HG03342 (cell line): Measurements from ENCODE around the gene PACC1.
"Not testable (repeated sequence)": the region's sequence is repeated elsewhere in the genome, so short reads cannot be mapped to it uniquely, and the experiment has no call there.

Experiments
- ATAC-seq: cut with Tn5 transposase; IDR thresholded peaks from one replicate; pipeline ENCODE4 v1.9.1; 2021; ENCODE audit warnings: mild to moderate bottlenecking, moderate library complexity; ENCODE audit not compliant: unreplicated experiment

The PACC1 gene

DNA sequence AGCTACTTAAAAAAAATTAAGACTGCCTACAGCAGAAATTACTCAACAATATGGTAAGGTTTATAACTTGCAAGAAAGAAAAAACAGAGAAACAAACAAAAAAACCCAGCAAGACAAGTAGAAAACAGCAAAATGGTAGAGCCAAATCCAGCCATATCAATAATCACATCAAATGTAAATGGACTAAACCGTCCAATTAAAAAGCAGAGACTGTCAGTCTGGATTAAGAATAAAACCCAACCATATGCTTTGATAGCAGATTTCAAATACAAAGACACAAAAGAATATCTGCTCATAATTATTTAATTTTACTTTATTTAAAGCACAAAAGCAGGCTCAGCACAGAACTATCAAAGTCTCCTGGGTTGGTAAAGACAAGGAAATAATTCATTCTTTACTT is 17.5 kb downstream of the PACC1 start:
- no peak for ATAC-seq

DNA sequence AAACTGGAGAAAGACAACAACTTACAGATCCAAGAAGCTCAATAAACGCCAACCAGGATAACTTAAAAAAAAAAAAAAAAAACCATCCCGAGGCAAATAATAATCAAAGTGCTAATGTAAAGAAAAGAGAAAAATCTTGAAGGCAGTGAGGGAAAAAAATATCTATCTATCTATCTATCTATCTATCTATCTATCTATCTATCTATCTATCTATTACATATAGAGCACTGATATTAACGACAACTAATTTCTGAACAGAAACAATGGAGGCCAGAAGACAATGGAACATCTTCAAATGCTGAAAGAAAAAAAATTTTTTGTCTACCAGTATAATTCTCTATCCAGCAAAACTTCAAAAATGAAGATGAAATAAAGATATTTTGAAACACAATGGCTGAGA is 18.0 kb downstream of the PACC1 start:
- no peak for ATAC-seq

DNA sequence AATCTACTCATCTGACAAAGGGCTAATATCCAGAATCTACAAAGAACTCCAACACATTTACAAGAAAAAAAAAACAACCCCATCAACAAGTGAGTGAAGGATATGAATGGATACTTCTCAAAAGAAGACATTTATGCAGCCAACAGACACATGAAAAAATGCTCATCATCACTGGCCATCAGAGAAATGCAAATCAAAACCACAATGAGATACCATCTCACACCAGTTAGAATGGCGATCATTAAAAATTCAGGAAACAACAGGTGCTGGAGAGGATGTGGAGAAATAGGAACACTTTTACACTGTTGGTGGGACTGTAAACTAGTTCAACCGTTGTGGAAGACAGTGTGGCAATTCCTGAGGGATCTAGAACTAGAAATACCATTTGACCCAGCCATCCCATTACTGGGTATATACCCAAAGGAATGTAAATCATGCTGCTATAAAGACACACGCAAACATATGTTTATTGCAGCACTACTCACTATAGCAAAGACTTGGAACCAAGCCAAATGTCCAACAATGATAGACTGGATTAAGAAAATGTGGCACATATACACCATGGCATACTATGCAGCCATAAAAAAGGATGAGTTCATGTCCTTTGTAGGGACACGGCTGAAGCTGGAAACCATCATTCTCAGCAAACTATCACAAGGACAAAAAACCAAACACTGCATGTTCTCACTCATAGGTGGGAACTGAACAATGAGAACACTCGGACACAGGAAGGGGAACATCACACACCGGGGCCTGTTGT is 18.8 kb downstream of the PACC1 start:
- not testable (repeated sequence) for ATAC-seq

DNA sequence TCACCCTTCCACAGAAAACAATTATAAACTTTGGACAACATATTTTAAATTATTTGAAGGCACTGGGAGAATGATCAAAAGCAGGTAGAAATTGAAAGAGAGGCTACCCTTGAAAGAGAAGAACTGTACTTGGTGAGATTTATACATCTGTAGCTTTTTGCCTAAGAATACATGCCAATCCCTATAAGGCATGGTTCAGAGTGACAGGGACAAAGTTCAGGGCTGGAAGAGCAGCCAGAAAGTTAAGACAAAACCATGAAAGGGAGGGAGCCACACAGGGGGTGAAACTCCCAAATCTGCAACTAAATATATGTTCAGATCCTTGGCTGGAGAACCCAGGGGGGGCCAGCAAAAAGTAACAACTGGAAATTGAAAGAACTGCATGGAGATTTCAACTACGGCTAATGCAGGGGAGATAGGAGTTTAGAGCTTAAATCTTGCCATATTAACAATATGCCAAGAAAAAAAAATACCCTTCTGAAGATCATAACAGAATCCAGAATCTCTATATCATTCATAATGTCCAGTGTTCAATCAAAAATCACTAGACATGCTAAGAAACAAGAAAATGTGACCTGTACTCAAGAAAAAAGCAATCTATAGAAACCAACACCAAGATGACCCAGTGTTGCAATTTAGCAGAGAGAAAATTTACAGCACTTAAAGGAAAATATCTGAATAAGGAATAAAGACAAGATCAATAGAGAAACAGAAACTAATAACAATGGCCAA is 25.5 kb downstream of the PACC1 start:
- ATAC-seq: no peak

DNA sequence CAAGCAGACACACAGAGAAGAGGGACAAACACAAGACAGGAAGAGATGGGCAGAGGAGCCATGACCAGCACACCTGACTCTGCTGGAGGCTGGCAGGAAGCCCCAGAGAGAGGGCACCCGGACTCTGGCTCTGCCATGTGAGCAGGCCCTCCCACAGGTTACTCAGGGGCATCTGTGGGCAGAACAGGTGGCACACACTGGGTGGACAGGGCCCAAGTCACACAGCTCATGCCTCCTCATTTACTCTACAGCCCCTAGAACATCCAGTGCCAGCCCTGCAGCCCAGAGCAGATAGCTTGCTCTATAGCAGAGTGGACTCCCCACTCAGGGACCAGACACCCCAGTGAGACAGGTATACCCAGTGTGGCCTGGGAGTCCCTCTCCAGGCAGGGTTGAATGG is 28.7 kb downstream of the PACC1 start:
- ATAC-seq: no peak

DNA sequence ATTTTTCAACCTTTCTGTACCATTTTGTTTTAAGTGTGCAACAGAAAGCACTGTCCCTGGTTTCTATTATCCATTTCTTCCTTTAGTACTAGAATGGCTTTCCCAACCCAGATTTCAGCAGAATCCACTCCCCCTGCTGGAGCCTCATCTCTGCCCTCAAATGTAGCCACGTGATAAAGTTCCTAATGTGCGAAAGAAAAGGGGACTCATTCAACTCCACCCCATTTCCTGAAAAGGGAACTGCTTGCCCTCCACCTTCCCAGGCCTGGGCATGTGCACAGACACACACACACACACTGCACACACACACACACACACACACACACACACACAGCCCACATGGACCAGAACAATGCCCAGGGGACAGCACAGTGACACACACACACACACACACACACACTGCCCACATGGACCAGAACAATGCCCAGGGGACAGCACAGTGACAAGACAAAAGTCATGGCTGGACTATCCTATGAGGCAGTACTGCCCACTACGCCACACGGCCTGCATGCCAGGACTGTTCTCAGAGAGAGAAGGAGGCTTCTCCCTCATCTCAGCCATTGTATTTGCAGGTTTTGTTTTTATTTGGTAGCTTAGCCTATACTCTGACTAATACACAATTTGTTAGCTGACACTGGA is 33.2 kb downstream of the PACC1 start:
- no peak for ATAC-seq

DNA sequence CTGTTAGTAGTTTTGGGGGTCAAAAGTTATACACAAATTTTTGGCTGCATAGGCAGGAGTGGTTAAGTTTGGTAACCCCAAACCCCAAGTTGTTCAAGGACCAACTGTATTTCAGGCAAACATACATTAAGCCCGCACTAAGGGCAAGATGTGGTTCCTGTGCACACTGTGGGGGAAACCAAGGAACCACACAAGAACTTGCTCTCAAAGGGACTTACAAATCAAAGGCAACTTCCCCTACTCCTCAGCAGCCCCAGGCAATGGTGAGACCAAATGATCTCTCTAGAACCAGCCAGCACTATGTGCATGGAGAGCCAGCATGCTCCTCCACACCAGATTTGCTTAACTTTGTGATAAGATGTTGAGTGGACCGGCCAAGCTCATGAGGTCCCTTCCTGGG is 35.3 kb downstream of the PACC1 start:
- no peak for ATAC-seq

DNA sequence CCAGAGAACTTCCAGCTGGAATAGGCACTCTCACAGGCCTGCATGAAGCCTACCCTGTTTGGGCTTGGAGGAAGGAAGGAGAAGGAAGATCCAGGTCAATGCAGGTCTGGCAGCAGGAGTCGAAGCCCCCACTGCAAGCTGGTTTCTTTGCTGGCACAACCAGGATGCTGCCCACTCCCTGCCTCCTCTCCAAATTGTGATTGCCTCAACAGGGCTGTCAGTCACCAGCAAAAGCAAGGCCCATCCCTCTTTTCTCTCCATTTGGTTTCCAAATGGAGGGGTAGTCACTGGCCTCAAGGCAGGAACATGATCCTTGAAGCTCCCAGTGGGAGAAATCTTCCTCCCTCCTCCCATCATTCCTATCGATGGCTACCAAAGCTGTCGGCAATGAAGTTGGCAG is 37.0 kb downstream of the PACC1 start:
- ATAC-seq: no peak

DNA sequence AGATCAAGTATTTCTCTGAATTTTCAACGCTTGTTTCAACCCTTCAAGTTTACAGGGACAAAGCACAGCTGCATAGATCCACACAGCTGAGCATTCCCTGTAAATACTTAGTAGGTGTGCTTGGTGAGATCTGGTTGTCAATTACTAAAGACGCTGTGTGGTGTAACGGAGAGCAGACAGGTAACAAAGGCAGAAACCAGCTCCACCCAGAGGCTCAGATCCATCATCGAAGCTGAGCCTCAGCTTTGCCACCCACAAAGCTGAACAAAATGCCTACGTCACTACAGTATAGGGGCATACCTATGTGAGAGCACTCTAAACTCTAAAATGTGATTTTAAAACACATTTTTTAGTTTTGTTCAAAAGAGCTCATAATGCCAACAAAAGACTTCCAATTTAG is 38.7 kb downstream of the PACC1 start:
- no peak for ATAC-seq

DNA sequence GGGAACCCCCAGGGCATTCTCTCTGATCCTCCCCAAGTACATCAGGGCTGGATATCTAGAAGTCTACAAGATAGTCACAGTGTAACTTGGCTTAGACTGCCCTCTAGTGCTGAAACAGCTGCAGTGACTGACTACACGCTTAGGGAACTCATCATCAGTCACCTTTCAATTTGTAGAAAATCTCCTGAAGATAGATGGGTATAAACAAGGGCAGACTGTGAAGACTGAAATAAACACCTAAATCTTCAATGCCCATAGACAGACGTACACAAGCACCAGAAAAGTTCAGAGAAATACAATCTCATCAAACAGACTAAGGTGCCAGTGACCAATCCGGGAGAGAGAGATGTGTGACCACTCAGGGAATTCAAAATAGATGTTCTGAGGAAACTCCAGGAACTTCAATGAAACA is 46.6 kb downstream of the PACC1 start:
- ATAC-seq: peak; percentile 95

DNA sequence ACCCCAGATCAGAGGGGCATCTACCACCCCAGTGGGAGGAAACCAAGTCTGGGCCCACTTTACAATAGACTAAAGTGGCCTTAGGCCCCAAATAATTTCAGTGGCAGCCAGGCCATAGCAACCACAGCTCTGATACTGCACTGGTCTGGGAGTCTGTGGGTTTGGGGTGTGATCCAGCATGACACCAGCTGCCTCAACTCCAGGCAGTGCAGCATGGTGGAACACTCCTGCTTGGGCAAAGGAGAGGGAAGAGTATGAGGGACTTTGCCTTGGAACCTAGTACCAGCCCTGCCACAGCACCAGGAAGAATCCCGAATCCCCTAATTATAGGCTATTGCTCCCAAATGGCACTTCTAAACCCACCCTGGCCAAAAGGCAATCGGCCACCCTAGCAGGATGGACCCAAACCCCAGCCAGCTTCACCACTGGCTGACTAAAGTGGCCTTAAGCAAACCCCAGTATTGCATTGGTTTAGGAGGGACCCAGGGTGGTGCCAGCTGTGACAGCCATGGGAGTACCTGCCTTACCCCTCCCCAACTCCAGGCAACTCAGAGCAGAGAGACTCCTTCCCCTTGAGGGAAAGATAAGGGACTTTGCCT is 47.1 kb downstream of the PACC1 start:
- ATAC-seq: no peak

DNA sequence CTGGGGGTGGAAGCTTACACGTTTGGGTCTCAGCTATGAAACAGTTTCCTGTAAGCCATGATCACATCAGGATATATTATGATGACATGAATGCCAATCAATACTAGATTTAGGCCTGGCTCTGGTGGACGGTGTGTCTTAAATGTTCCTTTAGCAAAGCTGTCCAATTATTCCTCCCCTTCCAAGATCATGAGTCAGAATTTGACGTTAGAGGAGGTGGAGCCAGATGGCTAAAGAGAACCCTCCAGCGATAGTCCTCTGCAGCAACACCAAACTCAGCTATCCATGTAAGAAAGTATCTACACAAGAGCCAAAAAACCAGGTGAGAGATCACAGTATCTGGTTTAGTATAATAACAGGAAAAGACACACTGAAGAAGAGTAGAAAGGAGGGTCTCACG is 47.8 kb downstream of the PACC1 start:
- no peak for ATAC-seq

DNA sequence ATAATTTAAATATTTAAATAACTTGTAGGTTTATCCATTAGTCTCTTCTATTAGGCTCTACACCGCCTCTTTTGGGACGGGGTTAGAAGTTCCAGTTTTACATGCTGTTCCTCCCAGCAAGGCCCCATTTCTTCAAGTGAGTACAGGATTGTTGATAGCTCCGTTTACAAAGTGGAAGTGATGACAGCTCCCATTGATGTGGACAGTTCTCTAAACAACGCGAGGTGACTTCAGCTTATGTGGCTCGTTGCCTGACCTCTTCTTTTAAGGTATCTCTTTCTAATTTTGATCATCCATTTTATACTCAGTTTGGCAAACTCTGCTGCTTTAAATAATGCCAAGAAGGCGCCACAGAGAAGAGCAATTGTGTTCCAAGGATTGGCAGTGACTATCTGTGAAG is 49.7 kb downstream of the PACC1 start:
- no peak for ATAC-seq

DNA sequence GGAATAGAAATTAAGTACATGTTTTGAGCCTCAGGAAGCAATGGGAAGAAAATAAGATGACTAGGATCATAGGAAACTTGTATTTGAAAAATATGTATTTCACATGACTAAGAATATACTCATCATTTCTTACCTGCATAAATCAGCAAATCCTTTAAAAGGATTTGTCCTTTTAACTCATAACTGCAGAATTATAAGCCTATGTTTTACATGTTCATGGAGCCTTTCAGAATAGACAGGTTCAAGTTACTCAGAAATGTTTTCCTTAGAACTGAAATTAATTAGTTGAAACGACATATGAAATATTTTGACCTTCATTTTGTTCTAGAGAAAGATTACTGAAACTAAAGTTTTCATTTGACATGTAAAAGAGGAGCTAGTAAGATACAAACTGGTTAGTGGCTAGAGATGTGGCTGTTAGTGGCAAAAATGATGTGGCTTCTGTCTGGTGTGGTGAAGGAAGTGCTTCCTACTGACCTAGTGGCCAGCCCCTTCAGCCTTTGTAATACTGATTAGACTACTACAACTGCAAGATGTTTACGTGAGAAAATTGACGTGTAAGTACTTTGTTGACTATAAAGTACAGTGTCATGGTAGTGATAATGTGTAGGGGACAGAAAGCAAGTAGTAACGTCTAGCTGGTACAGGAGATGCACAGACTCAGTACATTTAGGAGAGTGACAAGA is 54.7 kb downstream of the PACC1 start:
- no peak for ATAC-seq

DNA sequence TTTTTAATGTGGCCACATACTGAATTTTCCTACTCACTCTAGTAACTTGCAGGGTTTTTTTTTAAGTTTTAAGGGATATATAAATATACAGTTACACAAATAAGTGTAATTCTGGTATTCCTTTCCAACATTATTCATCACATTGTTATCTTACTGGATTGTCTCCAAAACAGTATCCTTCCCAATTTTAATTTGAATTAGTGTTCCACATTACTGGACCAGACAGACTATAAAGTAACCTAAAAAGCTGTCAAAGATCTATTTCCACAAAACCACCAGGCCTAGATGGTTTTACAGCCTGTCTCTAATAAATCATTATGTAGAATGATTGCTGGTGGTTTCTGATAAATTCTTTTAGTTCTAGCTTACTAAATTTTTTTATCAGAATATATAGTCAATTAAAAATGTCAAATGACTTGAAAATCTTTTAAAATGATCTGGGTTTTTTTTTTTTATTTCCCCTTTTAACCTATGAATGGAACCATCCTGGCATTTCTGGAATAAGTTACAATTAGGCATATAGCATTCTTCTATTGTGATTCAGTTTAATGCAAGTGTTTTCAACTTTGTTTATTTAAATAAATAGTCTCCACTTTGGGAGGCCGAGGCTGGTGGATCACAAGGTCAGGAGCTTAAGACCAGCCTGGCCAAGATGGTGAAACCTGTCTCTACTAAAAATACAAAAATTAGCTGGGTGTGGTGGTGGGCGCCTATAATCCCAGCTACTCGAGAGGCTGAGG is 59.3 kb downstream of the PACC1 start:
- ATAC-seq: no peak

DNA sequence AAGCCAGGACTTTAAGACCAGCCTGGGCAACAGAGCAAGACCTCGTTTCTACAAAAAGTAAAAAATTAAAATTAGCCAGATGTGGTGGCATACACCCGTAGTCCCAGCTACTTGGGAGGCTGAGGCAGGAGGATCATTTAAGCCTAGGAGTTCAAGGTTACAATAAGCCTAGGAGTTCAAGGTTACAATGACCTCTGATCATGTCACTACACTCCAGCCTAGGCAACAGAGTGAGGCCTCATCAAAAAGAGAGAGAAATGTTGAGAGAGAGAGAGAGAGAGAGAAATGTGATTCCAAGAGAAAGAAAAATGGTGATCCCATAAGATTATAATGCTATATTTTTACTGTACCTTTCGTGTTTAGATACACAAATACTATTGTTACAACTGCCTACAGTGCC is 60.2 kb downstream of the PACC1 start:
- ATAC-seq: no peak

DNA sequence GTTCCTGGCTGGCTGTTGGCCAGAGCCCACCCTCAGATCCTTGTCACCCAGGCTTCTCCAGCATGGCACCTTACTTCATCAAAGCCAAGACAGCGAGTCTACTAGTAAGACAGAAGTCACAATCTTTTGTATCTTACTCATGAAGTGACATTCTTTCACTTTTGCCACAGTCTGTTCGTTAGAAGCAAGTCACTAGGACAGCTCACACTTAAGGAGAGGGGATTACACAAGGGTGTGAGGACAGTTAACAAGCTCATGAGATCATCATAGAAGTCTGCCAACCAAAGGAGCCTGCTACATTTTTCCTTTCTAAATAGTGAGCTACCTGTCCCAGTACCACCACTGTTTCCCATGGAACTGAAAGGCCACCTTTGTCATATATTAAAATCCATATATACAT is 61.5 kb downstream of the PACC1 start:
- no peak for ATAC-seq

DNA sequence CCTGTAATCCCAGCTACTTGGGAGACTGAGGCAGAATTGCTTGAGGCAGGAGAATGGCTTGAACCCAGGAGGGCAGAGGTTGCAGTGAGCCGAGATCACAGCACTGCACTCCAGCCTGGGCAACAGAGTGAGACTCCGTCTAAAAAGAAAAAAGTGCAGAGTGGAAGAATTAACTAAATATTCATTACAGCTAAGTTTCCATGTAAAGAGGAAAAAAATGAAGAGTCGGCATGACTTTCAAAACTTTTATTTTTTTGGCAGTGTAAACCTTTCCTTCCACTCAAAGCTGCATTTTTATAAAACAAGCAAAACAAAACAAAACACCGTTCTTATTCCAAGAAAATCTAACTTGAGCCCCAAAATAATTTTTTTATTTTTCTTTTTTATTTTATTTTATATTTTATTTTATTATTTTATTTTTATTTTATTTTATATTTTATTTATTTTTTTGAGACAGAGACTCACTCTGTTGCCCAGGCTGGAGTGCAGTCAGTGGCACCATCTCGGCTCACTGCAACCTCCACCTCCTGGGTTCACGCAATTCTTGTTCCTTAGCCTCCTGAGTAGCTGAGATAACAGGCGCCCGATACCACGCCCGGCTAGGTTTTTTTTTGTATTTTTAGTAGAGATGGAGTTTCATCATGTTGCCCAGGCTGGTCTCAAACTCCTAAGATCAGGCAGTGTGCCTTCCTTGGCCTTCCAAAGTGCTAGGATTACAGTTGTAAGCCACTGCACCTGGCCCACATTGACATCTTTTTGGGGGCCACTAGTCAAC is 62.9 kb downstream of the PACC1 start:
- ATAC-seq: no peak

DNA sequence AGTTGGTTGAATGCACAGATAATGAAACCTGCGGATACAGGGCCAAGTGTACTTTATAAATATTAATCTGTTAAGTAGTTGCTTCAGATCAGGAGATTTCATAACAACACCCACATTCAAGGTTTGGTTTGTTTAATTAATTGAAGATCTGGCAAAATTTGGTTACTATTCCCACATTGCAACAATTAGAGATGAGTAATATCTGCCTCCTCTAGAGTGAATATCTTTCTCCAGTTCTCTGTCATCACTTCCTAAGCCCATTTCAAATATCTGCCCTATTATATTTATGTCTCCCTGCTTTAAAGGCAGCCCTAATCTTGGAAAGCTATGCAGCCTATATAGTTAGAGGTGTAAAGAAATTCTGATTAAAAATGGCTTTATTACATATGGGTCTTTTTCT is 68.1 kb downstream of the PACC1 start:
- no peak for ATAC-seq

DNA sequence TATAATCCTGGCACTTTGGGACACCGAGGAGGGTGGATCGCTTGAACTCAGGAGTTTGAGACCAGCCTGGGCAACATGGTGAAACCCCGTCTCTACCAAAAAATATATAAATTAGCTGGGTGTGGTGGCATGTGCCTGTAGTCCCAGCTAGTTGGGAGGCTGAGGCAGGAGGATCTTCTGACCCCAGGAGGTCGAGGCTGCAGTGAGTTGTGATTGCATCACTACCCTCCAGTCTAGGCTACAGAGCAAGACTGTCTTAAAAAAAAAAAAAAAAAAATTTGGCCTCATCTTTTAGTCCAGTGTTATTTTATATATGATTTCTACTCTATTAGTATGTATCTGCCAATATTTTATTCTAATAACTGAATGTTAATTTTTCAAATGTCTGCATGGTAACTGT is 69.8 kb downstream of the PACC1 start:
- ATAC-seq: no peak
